Brain microvascular endothelial cell (primary cell): ENCODE measurements around the gene GDNF.
"Not testable (repeated sequence)": the region's sequence is repeated elsewhere in the genome, so short reads cannot be mapped to it uniquely, and the experiment has no call there.

Source experiments
- DNase-seq: peaks from one replicate; pipeline ENCODE4 v3.0.0-alpha.2; 2020
- H3K27ac ChIP-seq: fragments of 250-450 bp; sonication (Bioruptor Pico); 2 replicates; pipeline ENCODE4 v1.5.1; 2020; ENCODE audit warnings: mild to moderate bottlenecking, moderate library complexity
- H3K27me3 ChIP-seq: fragments of 250-450 bp; sonication (Bioruptor Pico); replicated peaks from 2 replicates; pipeline ENCODE4 v1.5.1; 2020; ENCODE audit warnings: mild to moderate bottlenecking
- H3K36me3 ChIP-seq: fragments of 250-450 bp; sonication (Bioruptor Pico); replicated peaks from 2 replicates; pipeline ENCODE4 v1.5.1; 2020; ENCODE audit warnings: mild to moderate bottlenecking
- H3K4me3 ChIP-seq: 2 replicates; pipeline ENCODE4 v1.5.1; 2011; ENCODE audit warnings: low read depth, mild to moderate bottlenecking, control low read depth, low read length, moderate library complexity
- CTCF ChIP-seq: IDR thresholded peaks from 2 replicates; pipeline ENCODE4 v1.5.1; 2011; ENCODE audit warnings: low read depth, mild to moderate bottlenecking, moderate library complexity, low read length, control low read depth, inconsistent platforms; ENCODE audit errors: missing control alignments
- in situ Hi-C: cut with HindIII; loops from 2 replicates; pipeline ENCODE4 v1.10.0; 2017; ENCODE audit warnings: low sequenced_read_pairs, low pct_ligation_motif_present

Gene GDNF

GRCh38 chr5:37869216-37869615 is 29.4 kb upstream of the GDNF start:
- in situ Hi-C loops = no loop called here
- DNase-seq = no peak
- TF ChIP-seq CTCF = no peak

GRCh38 chr5:37867654-37868053 is 27.8 kb upstream of the GDNF start:
- Histone ChIP-seq H3K27me3 (no peaks in the 10 kb centered on the region), H3K4me3 (no peak overlapping the region), H3K27ac (no peak overlapping the region), H3K36me3 (no peaks in the 10 kb centered on the region)
- TF ChIP-seq CTCF = no peak
- DNase-seq = no peak
- in situ Hi-C loops = no loop called here

More at GRCh38 chr5:37869216-37869615, 29.4 kb upstream of the GDNF start:
- H3K4me3 ChIP-seq = no peak overlapping the region
- no peaks in the 10 kb centered on the region for H3K36me3 ChIP-seq
- no peaks in the 10 kb centered on the region for H3K27me3 ChIP-seq
- H3K27ac ChIP-seq = no peak overlapping the region

GRCh38 chr5:37862907-37863306 is 23.1 kb upstream of the GDNF start:
- H3K27ac ChIP-seq, H3K4me3 ChIP-seq, in situ Hi-C loops, DNase-seq, H3K36me3 ChIP-seq, H3K27me3 ChIP-seq: not testable (repeated sequence)

- H3K27ac ChIP-seq = no peak overlapping the region
- no peak overlapping the region for H3K4me3 ChIP-seq
- H3K36me3 ChIP-seq = no peaks in the 10 kb centered on the region
- DNase-seq = no peak
- no peak for TF ChIP-seq CTCF
- no peaks in the 10 kb centered on the region for H3K27me3 ChIP-seq
- in situ Hi-C loops = no loop called here
These were observed 20.4 kb upstream of the GDNF start for GRCh38 chr5:37860206-37860605.

GRCh38 chr5:37859805-37860204 is 20.0 kb upstream of the GDNF start:
- TF ChIP-seq CTCF = no peak
- Histone ChIP-seq H3K27me3 (no peaks in the 10 kb centered on the region), H3K36me3 (no peaks in the 10 kb centered on the region), H3K27ac (no peak overlapping the region), H3K4me3 (no peak overlapping the region)
- DNase-seq = no peak
- in situ Hi-C loops = no loop called here

- Histone ChIP-seq H3K27me3 (no peaks in the 10 kb centered on the region), H3K36me3 (no peaks in the 10 kb centered on the region), H3K27ac (no peak overlapping the region), H3K4me3 (no peak overlapping the region)
- no peak for TF ChIP-seq CTCF
- in situ Hi-C loops = no loop called here
- no peak for DNase-seq
These were observed 18.4 kb upstream of the GDNF start for GRCh38 chr5:37858250-37858649.
